Body of pancreas (tissue), 4 donors: ENCODE results near the gene CCDC175.

Experiments
- CTCF ChIP-seq, 7 experiments: fragments of 450-650 bp in 4 of 7; fragments of 200-600 bp in 3 of 7; sonication (generic) in 3 of 7; IDR thresholded peaks; one replicate each; pipeline ENCODE4 v1.5.1; 2016 to 2019; ENCODE audit warnings: antibody characterized with exemption in 7 of 7
- POLR2A ChIP-seq, 3 donors: fragments of 450-650 bp; IDR thresholded peaks; one replicate each; pipeline ENCODE4 v1.6.1; 2016; ENCODE audit warnings: antibody characterized with exemption in 3 of 3, mild to moderate bottlenecking in 2 of 3

DNA sequence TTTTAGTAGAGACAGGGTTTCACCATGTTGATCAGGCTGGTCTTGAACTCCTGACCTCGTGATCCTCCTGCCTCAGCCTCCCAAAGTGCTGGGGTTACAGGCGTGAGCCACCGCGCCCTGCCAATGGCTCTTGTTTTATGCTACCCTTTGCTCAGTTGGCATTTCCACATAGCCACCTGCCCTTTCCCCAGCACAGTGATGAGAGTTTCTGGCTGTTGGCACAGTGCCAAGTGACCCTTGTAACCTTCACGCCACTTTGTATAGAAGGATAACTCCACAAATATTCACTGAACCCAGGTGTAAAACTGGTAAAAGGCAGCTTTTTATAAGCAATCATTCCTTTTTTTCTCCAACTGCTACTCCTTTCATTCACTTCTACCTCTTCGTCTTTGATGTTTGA is 18.5 kb upstream of the CCDC175 start:
- TF ChIP-seq CTCF (IDR thresholded peaks at IDR 0.05) (no peak), POLR2A (IDR thresholded peaks at IDR 0.05) (no peak)
